MM.1S (cell line): ENCODE measurements around the gene ZNF346.

Source experiments
- EZH2 ChIP-seq: fragments of 300-600 bp; sonication (generic); optimal IDR thresholded peaks from 2 replicates; pipeline ENCODE3; 2017; ENCODE audit warnings: low read depth, mild to moderate bottlenecking, antibody characterized with exemption, low read length, mixed read lengths
- TF ChIP-seq, protein P1 (sequence below): fragments of 300-600 bp; sonication (generic); IDR thresholded peaks from 2 replicates; pipeline ENCODE4 v1.5.1; 2016; ENCODE audit warnings: antibody characterized with exemption, low read length, mixed read lengths

DNA sequence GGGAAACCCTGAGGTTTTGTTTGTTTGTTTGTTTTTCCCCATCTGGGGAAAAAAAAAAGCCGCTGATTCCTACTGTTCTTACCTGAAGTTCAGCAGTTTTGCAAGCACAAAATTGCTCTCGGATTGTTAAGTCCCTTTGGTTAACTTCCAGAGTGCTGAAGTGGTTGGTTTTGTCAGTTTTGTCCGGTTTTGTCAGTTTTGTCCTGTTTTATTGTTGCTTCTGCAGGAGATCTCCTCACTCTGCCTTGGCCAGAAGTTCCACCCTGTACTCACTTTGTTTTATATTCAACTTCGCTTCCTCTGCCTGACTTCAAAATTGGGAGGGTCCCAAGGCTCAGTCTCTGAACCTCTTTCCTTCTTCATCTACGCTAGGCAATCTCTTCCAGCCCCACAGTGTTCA, 14.4 kb downstream of the ZNF346 start:
- TF ChIP-seq, protein P1, sequence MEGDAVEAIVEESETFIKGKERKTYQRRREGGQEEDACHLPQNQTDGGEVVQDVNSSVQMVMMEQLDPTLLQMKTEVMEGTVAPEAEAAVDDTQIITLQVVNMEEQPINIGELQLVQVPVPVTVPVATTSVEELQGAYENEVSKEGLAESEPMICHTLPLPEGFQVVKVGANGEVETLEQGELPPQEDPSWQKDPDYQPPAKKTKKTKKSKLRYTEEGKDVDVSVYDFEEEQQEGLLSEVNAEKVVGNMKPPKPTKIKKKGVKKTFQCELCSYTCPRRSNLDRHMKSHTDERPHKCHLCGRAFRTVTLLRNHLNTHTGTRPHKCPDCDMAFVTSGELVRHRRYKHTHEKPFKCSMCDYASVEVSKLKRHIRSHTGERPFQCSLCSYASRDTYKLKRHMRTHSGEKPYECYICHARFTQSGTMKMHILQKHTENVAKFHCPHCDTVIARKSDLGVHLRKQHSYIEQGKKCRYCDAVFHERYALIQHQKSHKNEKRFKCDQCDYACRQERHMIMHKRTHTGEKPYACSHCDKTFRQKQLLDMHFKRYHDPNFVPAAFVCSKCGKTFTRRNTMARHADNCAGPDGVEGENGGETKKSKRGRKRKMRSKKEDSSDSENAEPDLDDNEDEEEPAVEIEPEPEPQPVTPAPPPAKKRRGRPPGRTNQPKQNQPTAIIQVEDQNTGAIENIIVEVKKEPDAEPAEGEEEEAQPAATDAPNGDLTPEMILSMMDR, result no peak
- no peak for TF ChIP-seq EZH2
